K562 (cell line): ENCODE data around the gene ABHD5. TPM values are rescaled to one million over a fixed set of nuclear protein-coding genes. Genes with fewer than 3 reads are reported as not detected.
A peak's percentile ranks its signal among the peaks of the same experiment; 100 is the strongest.

Source experiments
- CBX5 ChIP-seq: IDR thresholded peaks from 2 replicates; pipeline ENCODE4 v1.6.1; 2014; ENCODE audit warnings: low read depth, borderline replicate concordance
- FOXA1 ChIP-seq: fragments of 450-650 bp; IDR thresholded peaks from 2 replicates; pipeline ENCODE4 v1.6.1; 2016; ENCODE audit warnings: mild to moderate bottlenecking, borderline replicate concordance
- GABPB1 ChIP-seq: sonication (generic); formaldehyde crosslinking; IDR thresholded peaks from 2 replicates; pipeline ENCODE4 v1.8.0; 2022; ENCODE audit warnings: mild to moderate bottlenecking, missing genetic modification reagents
- HNRNPLL ChIP-seq: fragments of 200-400 bp; formaldehyde crosslinking; IDR thresholded peaks from 2 replicates; pipeline ENCODE4 v1.6.1; 2017; ENCODE audit warnings: low read length, low read depth, mild to moderate bottlenecking; ENCODE audit not compliant: poor library complexity, severe bottlenecking
- MCM7 ChIP-seq, 2 experiments: fragments of 450-650 bp; IDR thresholded peaks; 2 replicates each; pipeline ENCODE4 v1.6.1; 2016 to 2018
- PPARD ChIP-seq: fragments of 250-450 bp; sonication (Bioruptor Pico); IDR thresholded peaks from 2 replicates; pipeline ENCODE4 v1.8.0; 2022; ENCODE audit warnings: inconsistent platforms, mild to moderate bottlenecking, moderate library complexity
- PRDM10 ChIP-seq: fragments of 450-650 bp; IDR thresholded peaks from 2 replicates; pipeline ENCODE4 v1.6.1; 2018; ENCODE audit not compliant: partially characterized antibody
- RHOXF2B ChIP-seq: fragments of 250-450 bp; sonication (Bioruptor Pico); conservative IDR thresholded peaks from 2 replicates; pipeline ENCODE4 v1.5.1; 2021
- SMARCA5 ChIP-seq: fragments of 450-650 bp; IDR thresholded peaks from 2 replicates; pipeline ENCODE4 v1.6.1; 2016
- TAF9B ChIP-seq: fragments of 450-650 bp; IDR thresholded peaks from 2 replicates; pipeline ENCODE4 v1.6.1; 2018; ENCODE audit warnings: mild to moderate bottlenecking; ENCODE audit not compliant: partially characterized antibody
- TGIF2 ChIP-seq: sonication (generic); formaldehyde crosslinking; IDR thresholded peaks from 2 replicates; pipeline ENCODE4 v1.8.1; 2022; ENCODE audit warnings: mild to moderate bottlenecking, missing genetic modification reagents, moderate library complexity
- ZFP1 ChIP-seq: fragments of 450-650 bp; formaldehyde crosslinking; IDR thresholded peaks from 2 replicates; pipeline ENCODE4 v1.4.0; 2020; ENCODE audit warnings: mild to moderate bottlenecking, mixed read lengths
- ZNF282 ChIP-seq: sonication (generic); formaldehyde crosslinking; IDR thresholded peaks from 2 replicates; pipeline ENCODE4 v1.8.1; 2023; ENCODE audit warnings: missing genetic modification reagents
- ZNF589 ChIP-seq: fragments of 200-800 bp; sonication (Bioruptor generic); IDR thresholded peaks from 2 replicates; pipeline ENCODE4 v1.6.1; 2016; ENCODE audit warnings: low read depth, missing genetic modification characterization, missing compliant biosample characterization
- ZNF644 ChIP-seq: fragments of 200-800 bp; sonication (Bioruptor generic); IDR thresholded peaks from 2 replicates; pipeline ENCODE4 v1.6.1; 2016; ENCODE audit warnings: low read depth, missing genetic modification characterization, missing compliant biosample characterization
- polyA plus RNA-seq, 8 experiments: library from polyadenylated mRNA; depleted of rRNA in 4 of 8; stranded (reverse) in 5 of 8; unstranded in 3 of 8; fragments of >200 nt; fragmentation: Nextera tagmentation in 2 of 8; fragmentation: Illumina TruSeq in 1 of 8; extraction: Ambion mirVana in 2 of 8; extraction: Trizol in 1 of 8; gene quantifications; 2 replicates each; pipeline versions ENCODE4 v1.2.1 to v1.2.3, GENCODE V29; 2011 to 2014; ENCODE audit warnings: inconsistent platforms in 1 of 8, missing spikeins in 1 of 8
- total RNA-seq, 7 experiments: library from RNA; depleted of rRNA in 6 of 7; stranded (reverse); fragments of >200 nt in 6 of 7; fragmentation: Illumina TruSeq in 2 of 7; extraction: Trizol in 2 of 7; gene quantifications; 2 replicates each; pipeline versions ENCODE4 v1.2.1 to v1.2.3, GENCODE V29; 2011 to 2021; ENCODE audit warnings: low replicate concordance in 1 of 7
- TF ChIP-seq, protein P1 (sequence below): fragments of 450-650 bp; IDR thresholded peaks from 2 replicates; pipeline ENCODE4 v1.6.1; 2018; ENCODE audit warnings: mild to moderate bottlenecking, low read depth; ENCODE audit not compliant: partially characterized antibody
- TF ChIP-seq, protein P2 (sequence below): sonication (generic); formaldehyde crosslinking; IDR thresholded peaks from 2 replicates; pipeline ENCODE4 v1.8.1; 2023; ENCODE audit warnings: missing genetic modification reagents, mild to moderate bottlenecking, borderline replicate concordance

The ABHD5 gene
- total and polyA plus RNA-seq, 9 of the 15 experiments (the other 6 are each of a cell fraction or from before 2014, with no cell fraction given): 27.8 to 61.7 (median 39.9) TPM

DNA sequence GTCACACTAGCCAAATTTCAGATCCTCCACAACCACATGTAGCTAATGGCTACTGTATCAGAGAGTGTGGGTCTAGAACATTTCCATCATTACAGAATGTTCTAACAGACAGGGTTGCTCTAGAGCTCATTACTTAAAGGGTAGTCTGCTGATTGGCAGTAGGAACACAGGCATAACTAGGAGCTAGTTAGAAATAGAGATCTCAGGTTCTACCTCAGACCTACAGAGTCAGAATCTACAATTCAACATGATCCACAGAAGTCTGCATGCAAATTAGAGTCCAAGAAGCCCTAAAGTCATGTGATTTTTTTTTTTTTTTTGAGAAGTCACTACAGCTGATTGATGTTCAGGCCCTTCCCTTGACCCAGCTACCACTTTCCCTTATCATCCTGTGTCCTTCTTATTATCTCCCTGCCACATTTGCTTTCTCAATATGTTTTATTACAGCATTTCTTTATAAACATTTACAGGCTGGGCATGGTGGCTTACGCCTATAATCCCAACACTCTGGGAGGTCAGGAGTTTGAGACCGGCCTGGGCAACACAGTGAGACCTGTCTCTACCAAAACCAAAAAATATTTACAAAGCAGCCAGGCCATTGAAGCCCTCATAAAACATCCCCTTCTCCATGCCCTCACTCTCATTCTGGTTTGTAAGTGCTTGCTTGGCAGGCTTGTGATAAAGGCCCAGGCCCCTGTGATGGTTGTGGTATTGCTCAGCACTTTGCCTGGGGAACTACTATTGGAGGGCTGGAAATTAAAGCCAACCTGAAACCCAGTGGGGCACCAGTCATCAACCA, 3.8 kb upstream of the ABHD5 start (continued):
- TF ChIP-seq SMARCA5: no peak
- peak; percentile 94 for TF ChIP-seq ZNF644 (tag)
- TF ChIP-seq TGIF2 (CRISPR knock-in tag): no peak
- no peak for TF ChIP-seq MCM7 (IDR thresholded peaks at IDR 0.05)
- TF ChIP-seq, protein P1, sequence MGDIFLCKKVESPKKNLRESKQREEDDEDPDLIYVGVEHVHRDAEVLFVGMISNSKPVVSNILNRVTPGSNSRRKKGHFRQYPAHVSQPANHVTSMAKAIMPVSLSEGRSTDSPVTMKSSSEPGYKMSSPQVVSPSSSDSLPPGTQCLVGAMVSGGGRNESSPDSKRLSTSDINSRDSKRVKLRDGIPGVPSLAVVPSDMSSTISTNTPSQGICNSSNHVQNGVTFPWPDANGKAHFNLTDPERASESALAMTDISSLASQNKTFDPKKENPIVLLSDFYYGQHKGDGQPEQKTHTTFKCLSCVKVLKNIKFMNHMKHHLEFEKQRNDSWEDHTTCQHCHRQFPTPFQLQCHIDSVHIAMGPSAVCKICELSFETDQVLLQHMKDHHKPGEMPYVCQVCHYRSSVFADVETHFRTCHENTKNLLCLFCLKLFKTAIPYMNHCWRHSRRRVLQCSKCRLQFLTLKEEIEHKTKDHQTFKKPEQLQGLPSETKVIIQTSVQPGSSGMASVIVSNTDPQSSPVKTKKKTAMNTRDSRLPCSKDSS: no peak
- no peak for TF ChIP-seq GABPB1 (CRISPR knock-in tag)
- no peak for TF ChIP-seq CBX5
- TF ChIP-seq PPARD (CRISPR knock-in tag): no peak; the same call in 1 of the 2 replicates
- no peak for TF ChIP-seq FOXA1
- TF ChIP-seq, protein P2, sequence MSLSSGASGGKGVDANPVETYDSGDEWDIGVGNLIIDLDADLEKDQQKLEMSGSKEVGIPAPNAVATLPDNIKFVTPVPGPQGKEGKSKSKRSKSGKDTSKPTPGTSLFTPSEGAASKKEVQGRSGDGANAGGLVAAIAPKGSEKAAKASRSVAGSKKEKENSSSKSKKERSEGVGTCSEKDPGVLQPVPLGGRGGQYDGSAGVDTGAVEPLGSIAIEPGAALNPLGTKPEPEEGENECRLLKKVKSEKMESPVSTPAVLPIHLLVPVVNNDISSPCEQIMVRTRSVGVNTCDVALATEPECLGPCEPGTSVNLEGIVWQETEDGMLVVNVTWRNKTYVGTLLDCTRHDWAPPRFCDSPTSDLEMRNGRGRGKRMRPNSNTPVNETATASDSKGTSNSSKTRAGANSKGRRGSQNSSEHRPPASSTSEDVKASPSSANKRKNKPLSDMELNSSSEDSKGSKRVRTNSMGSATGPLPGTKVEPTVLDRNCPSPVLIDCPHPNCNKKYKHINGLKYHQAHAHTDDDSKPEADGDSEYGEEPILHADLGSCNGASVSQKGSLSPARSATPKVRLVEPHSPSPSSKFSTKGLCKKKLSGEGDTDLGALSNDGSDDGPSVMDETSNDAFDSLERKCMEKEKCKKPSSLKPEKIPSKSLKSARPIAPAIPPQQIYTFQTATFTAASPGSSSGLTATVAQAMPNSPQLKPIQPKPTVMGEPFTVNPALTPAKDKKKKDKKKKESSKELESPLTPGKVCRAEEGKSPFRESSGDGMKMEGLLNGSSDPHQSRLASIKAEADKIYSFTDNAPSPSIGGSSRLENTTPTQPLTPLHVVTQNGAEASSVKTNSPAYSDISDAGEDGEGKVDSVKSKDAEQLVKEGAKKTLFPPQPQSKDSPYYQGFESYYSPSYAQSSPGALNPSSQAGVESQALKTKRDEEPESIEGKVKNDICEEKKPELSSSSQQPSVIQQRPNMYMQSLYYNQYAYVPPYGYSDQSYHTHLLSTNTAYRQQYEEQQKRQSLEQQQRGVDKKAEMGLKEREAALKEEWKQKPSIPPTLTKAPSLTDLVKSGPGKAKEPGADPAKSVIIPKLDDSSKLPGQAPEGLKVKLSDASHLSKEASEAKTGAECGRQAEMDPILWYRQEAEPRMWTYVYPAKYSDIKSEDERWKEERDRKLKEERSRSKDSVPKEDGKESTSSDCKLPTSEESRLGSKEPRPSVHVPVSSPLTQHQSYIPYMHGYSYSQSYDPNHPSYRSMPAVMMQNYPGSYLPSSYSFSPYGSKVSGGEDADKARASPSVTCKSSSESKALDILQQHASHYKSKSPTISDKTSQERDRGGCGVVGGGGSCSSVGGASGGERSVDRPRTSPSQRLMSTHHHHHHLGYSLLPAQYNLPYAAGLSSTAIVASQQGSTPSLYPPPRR (CRISPR knock-in tag): no peak; the same call in 1 of the 2 replicates
- TF ChIP-seq ZFP1 (CRISPR knock-in tag): no peak; the same call in 1 of the 2 replicates
- no peak for TF ChIP-seq TAF9B
- TF ChIP-seq HNRNPLL: no peak
- no peak for TF ChIP-seq ZNF282 (CRISPR knock-in tag)
- TF ChIP-seq RHOXF2B (CRISPR knock-in tag): peak; percentile 80; the same call in 1 of the 2 replicates
- TF ChIP-seq PRDM10: no peak
- peak; percentile 90 for TF ChIP-seq ZNF589 (CRISPR knock-in tag)
